Brain microvascular endothelial cell (primary cell): Measurements from ENCODE around the gene POSTN.
A peak's percentile ranks its signal among the peaks of the same experiment; 100 is the strongest.

Experiments
- DNase-seq: peaks from one replicate; pipeline ENCODE4 v3.0.0-alpha.2; 2020
- H3K27ac ChIP-seq: fragments of 250-450 bp; sonication (Bioruptor Pico); 2 replicates; pipeline ENCODE4 v1.5.1; 2020; ENCODE audit warnings: mild to moderate bottlenecking, moderate library complexity
- H3K27me3 ChIP-seq: fragments of 250-450 bp; sonication (Bioruptor Pico); replicated peaks from 2 replicates; pipeline ENCODE4 v1.5.1; 2020; ENCODE audit warnings: mild to moderate bottlenecking
- H3K36me3 ChIP-seq: fragments of 250-450 bp; sonication (Bioruptor Pico); replicated peaks from 2 replicates; pipeline ENCODE4 v1.5.1; 2020; ENCODE audit warnings: mild to moderate bottlenecking
- H3K4me3 ChIP-seq: 2 replicates; pipeline ENCODE4 v1.5.1; 2011; ENCODE audit warnings: low read depth, mild to moderate bottlenecking, control low read depth, low read length, moderate library complexity
- in situ Hi-C: cut with HindIII; loops from 2 replicates; pipeline ENCODE4 v1.10.0; 2017; ENCODE audit warnings: low sequenced_read_pairs, low pct_ligation_motif_present
- TF ChIP-seq, protein P1 (sequence below): IDR thresholded peaks from 2 replicates; pipeline ENCODE4 v1.5.1; 2011; ENCODE audit warnings: low read depth, mild to moderate bottlenecking, moderate library complexity, low read length, control low read depth, inconsistent platforms; ENCODE audit errors: missing control alignments

The POSTN gene

DNA sequence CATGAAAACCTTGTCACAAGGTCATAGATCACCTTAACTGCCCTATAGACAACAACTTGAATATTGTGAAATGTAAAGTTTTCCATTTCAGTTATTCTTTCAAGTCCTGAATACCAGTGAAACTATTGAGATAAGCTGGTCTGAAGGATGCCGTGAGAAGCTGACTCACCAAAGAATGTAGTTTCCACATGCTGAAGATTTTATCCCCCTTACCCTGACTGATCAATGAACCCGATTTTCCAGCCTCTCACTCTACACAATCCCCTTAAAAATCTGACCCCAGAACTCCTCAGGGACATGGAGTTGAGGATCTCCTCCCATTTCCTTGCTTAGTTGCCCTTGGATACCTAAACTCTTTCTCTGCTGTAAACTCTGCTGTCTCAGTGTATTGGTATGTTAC lies 67.5 kb downstream of the POSTN start:
- peak overlapping the region; percentile 82 for H3K27ac ChIP-seq
- DNase-seq = peak; percentile 98
- in situ Hi-C loops = no loop called here
- no peak overlapping the region for H3K4me3 ChIP-seq
- TF ChIP-seq, protein P1, sequence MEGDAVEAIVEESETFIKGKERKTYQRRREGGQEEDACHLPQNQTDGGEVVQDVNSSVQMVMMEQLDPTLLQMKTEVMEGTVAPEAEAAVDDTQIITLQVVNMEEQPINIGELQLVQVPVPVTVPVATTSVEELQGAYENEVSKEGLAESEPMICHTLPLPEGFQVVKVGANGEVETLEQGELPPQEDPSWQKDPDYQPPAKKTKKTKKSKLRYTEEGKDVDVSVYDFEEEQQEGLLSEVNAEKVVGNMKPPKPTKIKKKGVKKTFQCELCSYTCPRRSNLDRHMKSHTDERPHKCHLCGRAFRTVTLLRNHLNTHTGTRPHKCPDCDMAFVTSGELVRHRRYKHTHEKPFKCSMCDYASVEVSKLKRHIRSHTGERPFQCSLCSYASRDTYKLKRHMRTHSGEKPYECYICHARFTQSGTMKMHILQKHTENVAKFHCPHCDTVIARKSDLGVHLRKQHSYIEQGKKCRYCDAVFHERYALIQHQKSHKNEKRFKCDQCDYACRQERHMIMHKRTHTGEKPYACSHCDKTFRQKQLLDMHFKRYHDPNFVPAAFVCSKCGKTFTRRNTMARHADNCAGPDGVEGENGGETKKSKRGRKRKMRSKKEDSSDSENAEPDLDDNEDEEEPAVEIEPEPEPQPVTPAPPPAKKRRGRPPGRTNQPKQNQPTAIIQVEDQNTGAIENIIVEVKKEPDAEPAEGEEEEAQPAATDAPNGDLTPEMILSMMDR = no peak
- no peaks in the 10 kb centered on the region for H3K27me3 ChIP-seq
- H3K36me3 ChIP-seq = no peaks in the 10 kb centered on the region

DNA sequence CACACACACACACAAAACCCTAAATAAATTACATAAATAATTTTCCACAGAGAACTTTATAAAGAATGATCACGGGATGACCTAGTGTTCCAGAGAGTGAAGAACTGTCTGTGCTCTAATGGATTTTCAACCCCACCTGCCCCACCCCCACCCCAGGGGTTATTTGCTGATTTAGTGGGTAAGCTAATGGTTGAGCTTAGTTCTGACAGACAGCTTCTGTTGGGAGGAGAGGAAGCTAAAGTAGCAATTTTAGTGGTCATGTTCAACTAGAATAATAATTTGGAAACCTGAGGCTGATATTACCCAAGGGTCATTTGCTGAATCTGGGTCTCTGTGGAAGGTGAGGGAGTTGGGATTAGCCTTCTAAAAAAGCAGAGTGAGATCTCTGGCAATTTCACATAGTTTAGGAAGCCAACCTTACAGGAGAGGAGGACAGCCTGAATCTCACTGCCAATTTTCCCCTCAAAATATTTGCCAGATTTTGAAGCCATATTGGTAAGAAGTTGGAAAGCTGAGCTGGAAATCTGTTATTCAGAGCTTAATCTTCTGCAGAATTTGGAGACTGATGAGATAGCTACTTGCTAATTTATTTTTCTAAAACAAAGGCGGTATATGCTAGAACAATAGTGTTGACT lies 68.7 kb downstream of the POSTN start:
- in situ Hi-C loops = no loop called here

DNA sequence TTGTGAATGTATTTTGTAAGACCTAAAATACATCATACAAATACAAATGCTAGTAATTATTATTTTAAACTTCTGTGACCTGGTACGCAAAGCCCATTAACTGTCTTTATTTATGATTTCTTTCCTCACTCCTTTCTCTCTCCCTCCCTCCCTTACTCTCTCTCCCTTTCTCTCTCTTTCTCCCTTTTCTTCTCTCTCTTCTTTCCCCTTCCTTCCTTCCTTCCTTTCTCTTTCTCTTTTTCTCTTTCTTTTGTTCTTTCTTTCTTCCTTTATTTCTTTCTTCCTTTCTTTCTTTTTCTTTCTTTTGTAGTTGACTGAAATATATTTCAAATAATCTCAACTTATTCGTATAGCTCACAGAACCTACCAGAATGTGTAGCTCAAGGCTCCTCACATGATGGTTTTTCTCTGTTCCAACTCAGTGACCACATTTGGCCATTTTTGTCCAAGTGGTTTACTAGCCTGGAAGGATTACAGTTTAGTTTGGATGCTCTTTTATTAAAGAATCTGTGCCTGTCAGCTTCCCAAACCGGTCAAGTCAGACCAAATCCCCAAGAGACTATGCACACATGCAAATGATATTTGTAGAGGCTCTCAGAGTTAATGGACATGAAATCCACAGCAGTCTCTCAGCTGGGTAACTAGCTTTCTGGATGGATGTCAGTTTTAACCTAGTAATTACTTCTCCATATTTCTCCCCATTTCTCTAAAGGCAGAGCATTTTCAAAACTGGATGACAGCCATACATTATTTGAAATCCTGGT lies 71.7 kb downstream of the POSTN start:
- no peak overlapping the region for H3K27ac ChIP-seq
- DNase-seq = peak; percentile 49
- TF ChIP-seq, protein P1 = no peak
- H3K27me3 ChIP-seq = no peaks in the 10 kb centered on the region
- H3K36me3 ChIP-seq = no peaks in the 10 kb centered on the region
- in situ Hi-C loops = no loop called here
- H3K4me3 ChIP-seq = no peak overlapping the region

More for the DNA sequence above, 68.7 kb downstream of the POSTN start:
- Histone ChIP-seq H3K27me3 (no peaks in the 10 kb centered on the region), H3K36me3 (no peaks in the 10 kb centered on the region), H3K27ac (peak overlapping the region; percentile 82), H3K4me3 (no peak overlapping the region)
- no peak for DNase-seq
- TF ChIP-seq, protein P1 = no peak

DNA sequence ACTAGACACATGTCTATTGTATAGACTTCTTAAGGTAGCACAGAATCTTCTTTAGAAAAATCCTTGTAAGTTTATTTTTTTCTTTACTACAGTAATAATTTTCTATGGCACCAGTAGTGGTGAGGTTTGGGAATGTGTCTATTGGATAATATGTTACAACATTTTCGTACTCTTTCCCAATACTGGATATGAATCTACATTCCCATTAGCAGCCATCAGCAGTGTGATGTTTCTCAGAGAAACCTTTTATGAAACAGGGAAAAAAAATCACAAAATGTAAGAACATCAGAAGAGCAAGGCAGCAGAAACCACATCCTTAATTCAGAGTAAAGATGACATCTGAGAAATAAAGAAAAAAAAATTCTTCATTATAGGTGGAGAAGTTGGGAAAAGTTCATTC lies 83.3 kb downstream of the POSTN start:
- in situ Hi-C loops = no loop called here
- H3K36me3 ChIP-seq = no peaks in the 10 kb centered on the region
- TF ChIP-seq, protein P1 = no peak
- H3K4me3 ChIP-seq = no peak overlapping the region
- no peaks in the 10 kb centered on the region for H3K27me3 ChIP-seq
- H3K27ac ChIP-seq = no peak overlapping the region
- no peak for DNase-seq
